Amygdala (tissue), 56 donors: ENCODE results near the gene PRUNE2.
"Not testable (repeated sequence)": the region's sequence is repeated elsewhere in the genome, so short reads cannot be mapped to it uniquely, and the experiment has no call there.

ENCODE experiments used
- DNase-seq, 56 donors: peaks; one replicate each; lab custom pipeline; 2025; lab: John Stamatoyannopoulos, UW

PRUNE2 gene

DNA sequence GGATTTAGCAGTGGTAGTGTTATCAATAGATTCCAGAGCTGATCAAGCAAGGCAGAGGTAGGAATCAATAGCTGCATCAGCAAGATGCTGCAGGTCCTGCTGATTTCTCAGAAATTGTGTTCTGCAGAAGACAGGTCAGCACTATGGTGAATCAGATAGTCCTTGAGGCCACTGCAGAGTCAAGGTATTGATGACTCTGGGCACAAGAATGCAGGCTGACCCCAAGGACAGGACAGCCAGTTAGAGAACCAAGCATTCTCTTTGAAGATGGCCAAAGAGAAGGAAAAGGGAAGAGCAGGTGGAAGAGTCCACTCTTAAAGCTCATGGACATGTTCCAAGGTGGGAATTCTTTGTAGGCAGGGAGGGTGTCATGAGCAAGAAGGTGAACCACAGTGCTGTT, 28.0 kb downstream of the PRUNE2 start:
- DNase-seq: no peak

DNA sequence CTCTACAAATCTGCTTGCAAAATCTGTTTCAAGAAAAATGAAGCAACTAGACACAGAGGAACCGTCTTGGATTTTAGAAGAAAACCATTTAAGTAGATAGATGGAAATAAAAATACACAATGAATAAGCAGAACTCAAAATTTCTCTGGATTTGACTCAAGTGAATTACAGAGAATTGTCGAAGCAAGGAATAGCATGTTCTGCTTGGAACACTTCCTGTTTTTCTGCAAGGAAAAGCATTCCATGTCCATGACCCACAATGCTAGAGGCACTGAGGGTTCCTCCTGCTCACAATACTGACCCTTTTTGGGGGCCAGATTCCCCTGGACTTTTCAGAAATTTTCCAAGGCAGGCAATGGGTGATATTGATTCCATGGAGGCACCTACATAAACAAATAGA, 29.8 kb downstream of the PRUNE2 start:
- no peak for DNase-seq

DNA sequence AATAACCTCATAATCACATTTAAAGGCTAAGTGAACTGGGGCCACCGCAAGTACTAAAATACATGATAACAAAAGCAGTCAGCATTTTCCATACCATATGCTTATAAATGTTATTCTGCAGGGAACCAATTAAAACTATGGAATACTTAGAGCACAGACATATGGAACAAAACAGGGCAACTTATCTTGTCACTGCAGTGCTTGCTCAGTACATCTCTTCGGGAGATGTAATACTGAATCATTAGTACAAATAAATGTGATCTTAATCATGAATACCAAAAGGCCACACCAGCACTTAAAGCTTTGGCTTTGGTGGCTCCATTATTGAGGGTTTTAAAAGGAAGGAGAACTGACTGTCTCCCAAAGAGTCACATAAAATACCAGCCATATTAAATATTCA, 32.1 kb downstream of the PRUNE2 start:
- no peak for DNase-seq

DNA sequence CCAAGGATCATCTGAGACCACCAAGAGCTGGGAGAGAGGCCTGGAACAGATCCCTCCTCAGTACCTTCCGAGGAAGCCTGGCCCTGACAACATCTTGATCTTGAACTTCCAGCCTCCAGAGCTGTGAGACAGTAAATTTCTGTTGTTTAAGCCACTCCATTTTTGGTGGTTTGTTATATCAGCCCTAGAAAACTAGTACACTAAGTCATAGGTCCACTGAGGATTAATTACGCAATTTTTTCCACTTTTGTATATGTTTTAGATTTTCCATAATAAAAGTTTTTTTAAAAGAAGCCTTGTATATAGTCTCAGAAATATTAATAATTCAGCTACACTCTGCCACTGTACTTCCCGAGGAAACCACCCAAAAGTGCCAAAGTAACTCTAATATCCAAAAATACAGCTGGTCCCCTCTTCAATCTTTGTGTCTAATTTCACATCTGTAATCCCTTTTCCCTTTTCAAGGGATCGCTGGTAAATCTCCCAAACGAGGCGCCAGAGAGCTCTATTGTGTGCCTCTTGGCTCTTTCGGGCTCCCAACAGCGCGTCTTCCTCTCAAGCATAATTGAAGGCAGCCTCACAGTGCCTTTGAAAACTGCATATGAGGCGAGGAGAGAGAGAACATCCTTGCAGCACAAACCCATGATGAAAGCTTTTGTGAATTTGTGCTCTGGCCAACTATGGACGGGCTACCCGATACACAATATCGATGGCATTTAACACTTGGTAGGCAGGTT, 32.7 kb downstream of the PRUNE2 start:
- peak in 43 of 56 donors; percentile 2 to 79 (median 35) for DNase-seq

DNA sequence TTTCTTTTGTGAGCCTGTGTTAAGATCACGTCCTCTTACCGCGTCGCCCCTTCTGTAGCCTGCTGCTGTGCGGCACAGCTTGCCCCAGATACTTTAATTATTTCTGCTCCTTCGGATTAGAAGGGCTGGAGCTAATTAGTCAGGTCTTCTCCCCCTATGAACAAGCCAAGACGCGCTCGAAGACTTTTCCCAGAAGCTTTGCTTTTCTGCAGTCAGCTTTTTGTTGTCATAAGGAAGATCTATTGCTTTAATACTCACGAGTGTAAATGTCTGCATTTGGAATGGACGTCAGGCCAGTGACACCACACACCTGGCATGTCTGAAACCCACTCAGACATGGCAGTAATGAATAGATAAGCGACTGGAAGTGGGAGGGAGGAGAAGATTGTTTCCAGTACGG, 37.0 kb downstream of the PRUNE2 start:
- DNase-seq: no peak

DNA sequence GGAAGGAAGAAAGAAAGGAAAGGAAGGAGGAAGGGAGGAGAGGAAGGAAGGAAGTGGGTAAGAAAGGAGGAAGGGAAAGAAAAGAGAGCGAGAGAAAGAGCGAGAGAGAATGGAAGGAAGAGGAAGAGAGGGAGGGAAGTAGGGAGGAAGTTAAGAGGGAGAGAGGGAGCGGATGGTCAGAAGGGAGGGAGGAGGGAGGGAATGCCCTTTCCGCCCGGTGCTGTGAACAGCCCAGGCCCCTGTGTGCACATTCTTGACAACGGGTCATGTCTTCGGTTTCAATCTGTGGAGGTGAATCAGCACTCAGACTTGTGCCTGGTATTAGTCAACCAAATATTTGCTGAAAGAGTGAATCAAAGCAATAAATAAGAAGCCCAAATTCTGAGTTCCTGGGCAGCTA, 39.2 kb downstream of the PRUNE2 start:
- no peak for DNase-seq

DNA sequence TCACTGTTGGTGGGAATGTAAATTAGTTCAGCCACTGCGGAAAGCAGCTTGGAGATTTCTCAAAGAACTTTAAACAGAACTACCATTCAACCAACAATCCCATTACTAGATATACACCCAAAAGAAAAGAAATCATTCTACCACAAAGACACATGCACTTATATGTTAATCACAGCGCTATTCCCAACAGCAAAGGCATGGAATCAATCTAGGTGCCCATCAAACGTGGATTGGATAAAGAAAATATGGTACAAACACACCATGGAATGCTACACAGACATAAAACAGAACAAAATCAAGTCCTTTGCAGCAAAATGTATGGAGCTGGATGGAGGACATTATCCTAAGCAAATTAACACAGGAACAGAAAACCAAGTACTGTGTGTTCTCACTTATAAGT, 42.1 kb downstream of the PRUNE2 start:
- no peak for DNase-seq

DNA sequence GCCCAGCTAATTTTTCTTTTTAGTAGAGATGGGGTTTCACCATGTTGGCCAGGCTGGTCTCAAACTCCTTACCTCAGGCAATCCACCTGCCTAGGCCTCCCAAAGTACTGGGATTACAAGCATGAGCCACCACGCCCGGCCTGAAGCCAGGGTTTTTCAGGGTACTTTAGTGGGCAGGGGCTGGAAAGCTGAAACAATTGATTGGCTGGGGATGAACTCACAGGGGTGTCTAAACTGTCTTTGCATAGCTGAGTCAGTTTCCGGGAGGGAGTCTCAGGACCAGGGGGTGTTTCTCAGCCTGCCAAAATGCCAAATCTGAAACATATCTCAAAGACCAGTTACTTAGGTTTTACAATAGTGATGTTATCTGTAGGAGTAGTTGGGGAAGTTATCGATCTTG, 46.1 kb downstream of the PRUNE2 start:
- DNase-seq: no peak

DNA sequence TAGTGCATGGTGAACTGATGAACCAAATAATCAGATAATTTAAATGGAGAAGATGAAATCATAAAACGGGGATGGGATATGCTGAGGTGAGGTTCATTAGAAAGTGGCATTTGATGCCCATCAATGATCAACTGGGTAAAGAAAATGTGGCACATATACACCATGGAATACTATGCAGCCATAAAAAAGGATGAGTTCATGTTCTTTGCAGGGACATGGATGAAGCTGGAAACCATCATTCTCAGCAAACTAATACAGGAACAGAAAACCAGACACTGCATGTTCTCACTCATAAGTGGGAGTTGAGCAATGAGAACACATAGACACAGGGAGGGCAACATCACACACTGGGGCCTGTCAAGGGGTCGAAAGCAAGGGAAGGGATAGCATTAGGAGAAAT, 47.7 kb downstream of the PRUNE2 start:
- DNase-seq: not testable (repeated sequence)

DNA sequence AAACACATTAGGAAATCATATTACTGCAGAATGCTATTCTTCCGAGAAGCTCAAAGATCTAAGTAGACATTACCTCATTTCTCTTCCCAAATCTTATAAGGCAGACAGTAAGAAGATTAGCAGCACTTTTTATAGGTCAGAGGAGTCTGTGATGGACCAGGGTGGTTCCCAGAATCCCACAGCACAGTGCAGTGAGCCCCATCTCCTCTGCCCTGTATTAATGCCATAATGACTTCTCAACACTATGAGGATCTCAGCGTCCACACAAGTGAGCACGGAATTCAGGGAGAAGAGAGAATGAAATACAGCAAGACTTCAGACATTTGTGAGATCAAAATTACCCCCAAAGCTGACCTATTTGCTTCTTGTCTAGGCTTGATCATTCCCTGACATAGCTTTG, 49.9 kb downstream of the PRUNE2 start:
- no peak for DNase-seq

DNA sequence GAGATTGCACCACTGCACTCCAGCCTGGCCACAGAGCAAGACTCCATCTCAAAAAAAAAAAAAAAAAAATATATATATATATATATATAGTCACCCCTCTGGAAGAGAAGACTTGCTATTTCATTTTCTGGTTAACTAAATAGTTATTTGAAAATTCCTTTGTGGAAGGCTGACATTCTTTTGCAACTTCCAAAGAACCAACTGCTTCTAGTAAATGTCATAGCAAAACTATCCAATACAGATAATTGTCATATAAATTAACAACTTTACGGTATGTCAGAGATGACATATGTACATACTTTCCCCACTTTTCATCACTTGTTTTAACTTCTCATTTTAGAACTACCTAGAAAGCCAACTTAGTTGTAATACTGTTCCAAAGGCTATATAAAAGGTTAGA, 50.9 kb downstream of the PRUNE2 start:
- DNase-seq: no peak

DNA sequence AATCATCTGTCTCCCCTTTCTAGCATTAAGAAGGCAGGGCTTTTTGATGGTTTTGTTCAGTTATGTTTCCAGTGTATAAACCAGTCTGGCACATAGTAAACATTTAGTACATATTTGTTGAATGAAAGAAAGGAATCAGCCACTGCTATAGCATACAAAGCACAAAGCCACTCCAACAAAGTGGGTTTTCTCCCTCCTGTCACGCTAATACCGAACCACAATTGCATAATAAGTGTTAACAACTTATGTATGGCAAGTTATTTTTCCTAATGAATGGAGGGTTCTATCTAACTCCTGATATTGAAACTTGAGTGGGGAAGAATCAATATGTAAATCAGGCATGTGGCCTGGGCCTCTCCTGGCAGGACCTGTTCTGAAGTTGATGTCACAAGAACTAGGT, 53.9 kb downstream of the PRUNE2 start:
- DNase-seq: no peak

DNA sequence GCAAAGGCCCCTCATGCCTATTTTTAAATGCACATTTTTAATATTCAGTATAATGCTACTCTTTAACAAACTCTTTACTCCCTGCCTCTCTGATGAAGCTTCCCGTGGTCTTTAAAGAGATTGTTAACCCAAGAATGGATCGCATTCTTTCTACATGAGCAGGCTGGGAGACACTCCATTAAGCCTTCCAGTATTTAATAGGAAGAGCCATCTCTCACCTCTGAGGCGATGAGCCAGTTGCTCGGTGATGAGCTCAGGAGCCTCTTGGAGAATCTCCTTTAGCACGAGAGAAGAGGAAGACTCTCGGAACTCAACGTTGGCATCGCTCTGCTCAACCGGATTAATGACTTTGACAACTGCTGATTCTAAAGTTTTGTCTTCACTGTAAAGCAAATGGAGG, 59.6 kb downstream of the PRUNE2 start:
- no peak for DNase-seq

DNA sequence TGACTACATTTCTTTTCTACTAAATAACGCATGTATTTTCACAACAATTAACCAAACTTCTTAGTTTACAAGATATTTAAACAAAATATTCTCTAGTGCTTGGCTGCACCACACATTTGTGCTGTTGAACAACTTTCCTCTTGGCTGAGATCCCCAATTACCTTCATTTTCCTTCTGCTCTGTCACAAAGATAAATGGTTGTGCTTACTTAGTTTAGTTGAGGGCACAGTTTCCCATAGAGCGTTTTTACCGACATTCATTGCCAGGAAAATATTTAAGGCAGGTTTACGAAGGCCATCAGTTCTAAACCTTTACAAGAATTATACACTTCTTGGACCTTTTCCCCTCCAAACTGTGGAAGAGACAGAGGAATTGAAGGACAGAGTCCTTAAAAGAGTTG, 60.7 kb downstream of the PRUNE2 start:
- no peak for DNase-seq

DNA sequence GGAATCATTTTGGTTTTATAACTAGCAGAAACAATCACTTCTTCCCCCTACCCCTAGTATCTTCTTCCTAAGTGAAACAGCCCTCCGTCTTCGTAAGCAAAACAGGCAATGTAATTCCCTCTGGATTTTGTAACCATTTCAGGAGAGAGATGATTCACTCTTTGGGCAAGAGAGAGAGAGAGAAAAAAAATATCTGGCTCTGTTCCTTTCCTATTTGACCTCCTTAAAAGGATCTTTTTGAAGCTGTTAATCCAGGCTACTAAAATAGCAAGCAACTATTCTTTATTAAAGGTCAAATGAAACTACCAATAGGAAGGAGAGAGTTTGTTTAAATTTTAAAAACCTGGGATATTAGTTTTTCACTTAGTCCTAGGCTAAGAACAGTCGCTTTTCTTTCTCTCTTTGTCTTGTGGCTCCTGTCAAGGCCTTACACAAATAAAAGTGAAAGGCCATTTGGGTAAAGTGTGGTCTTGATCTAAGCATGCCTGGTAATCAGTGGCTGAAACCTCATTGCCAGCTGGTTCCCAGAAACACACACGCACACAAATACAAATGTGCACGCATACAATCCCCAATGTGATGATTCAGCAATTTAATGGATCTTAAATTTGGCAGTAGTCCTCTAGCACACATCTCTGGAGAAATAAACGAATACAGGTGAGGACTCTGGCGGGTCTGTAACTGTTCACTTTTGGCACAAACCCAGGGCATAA, 70.2 kb downstream of the PRUNE2 start:
- no peak for DNase-seq

DNA sequence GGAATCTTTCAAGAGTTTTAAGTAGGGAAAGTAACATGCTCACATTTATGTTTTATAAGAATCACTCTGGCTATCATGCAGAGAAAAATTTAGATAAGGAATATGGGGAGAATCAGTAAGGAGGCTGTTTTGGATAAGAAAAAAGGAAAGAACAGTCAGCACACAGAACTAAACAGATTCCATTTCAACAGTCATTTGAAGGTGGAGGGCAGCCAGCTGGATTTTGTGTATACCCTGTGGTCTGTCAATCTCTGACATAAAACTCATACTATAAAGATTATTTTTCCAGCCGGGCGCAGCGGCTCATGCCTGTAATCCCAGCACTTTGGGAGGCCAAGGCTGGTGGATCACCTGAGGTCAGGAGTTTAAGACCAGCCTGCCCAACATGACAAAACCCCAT, 77.5 kb downstream of the PRUNE2 start:
- no peak for DNase-seq

DNA sequence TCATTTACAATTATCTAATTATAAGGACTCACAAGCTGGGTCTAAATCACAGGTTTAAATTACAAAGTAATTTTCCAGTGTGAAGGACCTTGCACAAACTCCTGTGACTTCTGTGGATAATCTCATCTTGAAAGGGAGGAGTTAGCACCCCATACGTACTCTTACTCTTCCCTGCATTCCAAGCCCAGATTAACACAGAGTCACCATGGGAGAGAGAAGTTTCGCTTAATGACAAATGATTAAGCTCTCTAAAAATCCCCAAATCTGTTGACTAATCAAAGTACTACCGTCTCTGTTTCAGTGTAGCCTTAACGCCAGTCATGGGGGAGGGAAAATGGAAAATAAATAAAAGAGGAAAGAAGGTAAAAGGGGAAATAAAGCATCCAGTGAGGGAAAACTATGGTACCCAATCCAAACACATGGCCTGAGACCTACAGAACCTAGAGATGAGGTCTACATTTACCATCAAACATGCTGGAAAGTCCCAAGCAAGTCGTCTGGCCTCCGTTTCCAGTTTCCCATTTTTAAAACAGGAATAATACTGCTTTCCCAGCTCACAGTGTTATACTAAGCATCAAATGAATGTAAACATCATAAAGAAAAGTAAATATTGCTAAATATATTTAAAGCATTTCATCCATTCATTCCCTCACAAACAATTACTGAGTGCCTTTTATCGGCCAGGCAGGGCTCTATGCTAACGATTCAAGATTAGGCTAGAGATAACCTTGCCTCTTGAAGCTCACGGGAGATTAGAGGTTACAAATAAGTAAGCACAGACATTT, 78.4 kb downstream of the PRUNE2 start:
- no peak for DNase-seq

DNA sequence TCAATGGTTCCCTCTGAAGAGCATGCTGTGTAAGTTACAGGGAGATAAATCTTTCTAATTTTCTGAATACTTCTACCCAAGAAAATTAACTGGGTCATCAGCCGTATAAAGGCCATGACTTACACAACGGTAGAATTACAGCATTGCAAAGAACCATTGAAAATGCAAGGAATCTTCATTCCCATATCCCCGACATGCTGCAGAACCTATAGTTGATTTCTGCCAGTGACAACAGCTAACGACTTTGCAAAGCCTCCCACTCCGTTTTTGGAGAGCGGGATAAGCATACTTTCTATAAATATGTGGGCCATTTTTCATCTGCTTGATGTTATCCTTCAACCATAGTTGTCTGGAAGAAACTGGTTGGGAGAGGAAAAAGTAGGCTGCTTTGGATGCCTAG, 85.5 kb downstream of the PRUNE2 start:
- DNase-seq: no peak

DNA sequence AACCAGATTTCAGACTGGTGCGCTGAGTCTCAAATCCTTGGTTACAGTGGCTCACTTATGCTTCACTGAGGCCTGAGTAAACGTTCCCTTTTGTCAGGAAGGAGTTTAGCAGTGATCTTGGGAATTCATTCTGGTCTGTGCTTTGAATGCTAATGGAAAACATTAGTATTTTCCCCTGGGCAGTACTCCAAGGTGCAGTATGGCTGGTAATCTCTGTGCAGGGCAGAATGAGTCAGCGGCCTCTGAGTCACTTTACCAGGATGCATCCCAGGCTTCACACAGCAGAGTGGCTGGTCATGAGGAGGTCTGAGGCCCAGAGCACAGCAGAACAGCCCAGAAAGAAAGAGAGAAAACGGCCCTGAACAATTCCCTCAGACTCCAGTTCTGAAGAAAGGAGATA, 87.6 kb downstream of the PRUNE2 start:
- DNase-seq: peak in 44 of 56 donors; percentile 2 to 83 (median 36)

DNA sequence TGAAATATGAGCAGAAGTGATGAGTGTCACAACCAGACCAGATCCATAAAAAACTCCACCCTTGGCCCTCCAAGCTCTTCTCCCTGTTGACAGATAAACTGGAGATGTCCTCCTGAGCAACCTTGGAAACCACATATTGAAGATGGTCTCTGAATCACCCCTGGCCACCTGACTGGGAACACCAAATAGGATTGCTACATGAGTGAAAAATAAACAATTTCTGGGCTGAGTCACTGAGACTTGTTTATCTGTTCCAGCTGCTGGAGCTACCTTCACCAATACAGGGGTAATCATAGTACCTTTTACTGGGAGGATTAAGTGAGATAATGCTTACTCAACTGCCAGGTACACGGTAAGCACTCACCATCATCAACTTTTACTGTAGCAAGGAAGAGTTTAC, 88.4 kb downstream of the PRUNE2 start:
- DNase-seq: no peak

DNA sequence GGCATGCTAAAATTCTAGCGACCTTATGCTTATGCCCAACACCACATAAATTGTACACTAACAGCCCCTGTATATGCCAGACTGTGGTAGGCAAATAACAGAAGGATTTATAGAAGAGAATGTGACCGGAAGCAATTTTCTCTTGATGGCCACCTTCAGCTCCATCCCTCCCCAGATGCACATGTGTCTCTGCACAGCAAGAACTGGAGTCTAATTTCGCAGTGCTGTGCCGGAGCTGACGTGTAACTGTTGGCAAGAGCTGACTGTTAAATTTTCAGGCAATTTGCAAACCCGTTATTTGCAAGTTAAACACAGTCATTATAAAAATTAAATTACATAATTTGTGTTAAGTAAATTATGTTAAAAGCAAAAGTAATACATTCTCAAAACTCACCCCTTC, 93.3 kb downstream of the PRUNE2 start:
- no peak for DNase-seq
